Right forelimb (tissue), 1 donor: ENCODE measurements around the gene LCE7A.

Experiments used
- DNase-seq: peaks from one replicate; pipeline ENCODE4 v3.0.0-alpha.2; 2018

The LCE7A gene

GRCh38 chr1:152859696-152860095 lies at the start of gene LCE7A:
Gene LCE7A (plus strand): TSS chr1:152859996. CDS start chr1:152860698, 702 bp downstream.
- DNase-seq, result no peak

GRCh38 chr1:152811050-152811449 lies 48.7 kb upstream of the LCE7A start:
- no peak for DNase-seq

- no peak for DNase-seq
Observed at GRCh38 chr1:152811671-152812070, 48.1 kb upstream of the LCE7A start, which contains the start of gene LCE1B. Gene LCE1B (plus strand): TSS chr1:152811971. CDS start chr1:152812447, 476 bp downstream.

- no peak for DNase-seq
Observed at GRCh38 chr1:152817309-152817708, 42.5 kb upstream of the LCE7A start.

GRCh38 chr1:152823294-152823693 lies 36.5 kb upstream of the LCE7A start:
- no peak for DNase-seq

- no peak for DNase-seq
Observed at GRCh38 chr1:152824964-152825363, 34.8 kb upstream of the LCE7A start.

GRCh38 chr1:152827173-152827572 lies 32.6 kb upstream of the LCE7A start, which contains the start of gene LCE1A:
Gene LCE1A (plus strand): TSS chr1:152827473. CDS start chr1:152827473, 0 bp downstream.
- DNase-seq, result no peak

GRCh38 chr1:152836870-152837269 lies 22.9 kb upstream of the LCE7A start:
- DNase-seq, result no peak

- DNase-seq, result no peak
Observed at GRCh38 chr1:152842556-152842955, 17.2 kb upstream of the LCE7A start, which contains the start of gene LCE6A. Gene LCE6A (plus strand): TSS chr1:152842856. CDS start chr1:152843521, 665 bp downstream.

- DNase-seq, result no peak
Observed at GRCh38 chr1:152855661-152856060, 4.1 kb upstream of the LCE7A start.

GRCh38 chr1:152858062-152858461 lies 1.7 kb upstream of the LCE7A start:
- no peak for DNase-seq

GRCh38 chr1:152860129-152860528 lies 333 bp downstream of the LCE7A start:
- DNase-seq, result no peak

GRCh38 chr1:152861374-152861773 lies 1.6 kb downstream of the LCE7A start:
- no peak for DNase-seq

GRCh38 chr1:152864443-152864842 lies 4.6 kb downstream of the LCE7A start:
- no peak for DNase-seq

GRCh38 chr1:152866321-152866720 lies 6.5 kb downstream of the LCE7A start:
- DNase-seq, result no peak

- DNase-seq, result no peak
Observed at GRCh38 chr1:152869808-152870419, 10.1 kb downstream of the LCE7A start.

- no peak for DNase-seq
Observed at GRCh38 chr1:152870831-152871730, 11.3 kb downstream of the LCE7A start.

- no peak for DNase-seq
Observed at GRCh38 chr1:152871731-152872126, 11.9 kb downstream of the LCE7A start.

- DNase-seq, result no peak
Observed at GRCh38 chr1:152873495-152873894, 13.7 kb downstream of the LCE7A start.

GRCh38 chr1:152876827-152877226 lies 17.0 kb downstream of the LCE7A start:
- no peak for DNase-seq

- DNase-seq, result no peak
Observed at GRCh38 chr1:152878042-152878441, 18.2 kb downstream of the LCE7A start, which contains the start of gene SMCP. Gene SMCP (plus strand): TSS chr1:152878322. CDS start chr1:152884423, 6,101 bp downstream.

GRCh38 chr1:152879559-152880198 lies 19.9 kb downstream of the LCE7A start:
- no peak for DNase-seq

GRCh38 chr1:152880316-152880715 lies 20.5 kb downstream of the LCE7A start:
- no peak for DNase-seq
